GM19238 (cell line): ENCODE data around the gene MAN1A1.
"Not testable (repeated sequence)": the region's sequence is repeated elsewhere in the genome, so short reads cannot be mapped to it uniquely, and the experiment has no call there.

ENCODE experiments used
- DNase-seq: peaks from one replicate; pipeline ENCODE4 v3.0.0; 2011; ENCODE audit warnings: low spot score; ENCODE audit not compliant: insufficient read length

The MAN1A1 gene

DNA sequence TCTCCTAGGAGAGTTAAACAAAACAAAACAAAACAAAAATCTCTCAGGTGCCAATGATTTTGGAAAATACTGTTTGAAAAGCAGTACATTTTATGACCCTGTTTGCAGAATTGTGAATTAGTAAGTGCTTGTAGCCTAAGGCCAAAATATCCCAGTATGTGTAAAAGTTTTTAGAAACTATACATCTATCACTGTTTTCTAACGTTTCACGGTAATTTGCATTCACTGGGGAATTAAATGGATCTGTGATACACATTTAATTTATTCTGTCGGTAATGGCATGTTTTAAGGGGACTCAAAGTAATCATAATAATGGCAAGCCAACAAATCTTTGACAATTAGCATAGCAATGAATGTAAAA is 175.5 kb downstream of the MAN1A1 start:
- no peak for DNase-seq

DNA sequence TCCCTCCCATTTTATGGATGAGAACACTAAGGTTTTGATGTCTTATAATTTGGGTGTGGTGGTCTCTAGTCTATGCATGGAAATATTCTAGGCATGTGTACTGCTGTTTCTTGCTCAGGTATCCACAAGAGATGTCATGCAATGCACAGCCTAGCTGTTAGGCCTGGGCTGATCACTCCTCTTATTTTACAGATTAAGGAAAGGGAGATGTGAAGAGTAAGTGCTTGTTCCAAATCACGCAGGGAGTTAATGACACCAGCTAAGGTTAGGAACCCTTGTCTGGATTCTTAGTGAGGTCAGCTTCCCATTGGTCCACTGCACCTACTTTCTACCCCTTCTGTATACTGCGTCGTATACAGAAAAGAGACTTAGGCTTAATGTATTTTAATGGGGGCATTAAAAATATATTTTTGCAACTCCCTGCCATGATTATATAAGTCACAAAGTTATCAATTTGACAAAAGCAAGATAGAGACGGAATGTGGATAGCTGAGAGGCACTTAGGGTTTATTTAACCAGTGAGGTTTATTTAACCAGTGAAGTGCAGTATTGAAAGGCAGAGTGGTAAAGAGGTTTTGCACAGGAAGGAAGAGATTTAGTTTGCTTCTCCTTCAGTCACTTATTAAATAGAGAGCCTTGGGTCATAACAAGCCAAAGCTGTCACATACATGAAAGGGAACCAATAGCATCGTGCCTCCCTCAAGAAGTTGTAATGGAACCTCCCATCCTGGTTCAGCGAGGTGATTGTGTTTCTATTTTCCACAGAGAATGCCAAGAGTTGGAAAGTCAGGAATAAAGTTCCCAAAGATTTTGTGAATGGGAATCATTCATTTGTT is 176.1 kb downstream of the MAN1A1 start:
- DNase-seq = no peak

DNA sequence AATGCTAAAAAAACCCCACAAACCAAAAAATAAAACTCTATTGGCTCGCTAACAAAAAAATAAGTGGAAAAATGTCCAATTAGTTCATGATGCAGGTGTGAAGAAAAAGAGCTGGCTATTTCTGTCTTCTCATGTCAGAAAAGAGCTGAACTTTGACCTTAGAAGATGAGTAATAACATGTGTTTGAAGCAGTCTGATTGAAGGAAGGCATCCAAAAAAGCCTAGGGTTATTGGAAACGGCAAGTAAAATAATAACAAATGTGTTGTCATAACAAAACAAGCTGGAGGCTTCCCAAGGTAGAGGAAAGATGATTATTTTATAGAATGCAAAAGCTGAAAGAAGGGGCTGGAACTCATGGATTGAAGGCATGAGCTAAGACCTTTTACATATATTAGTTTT is 176.7 kb downstream of the MAN1A1 start:
- no peak for DNase-seq

DNA sequence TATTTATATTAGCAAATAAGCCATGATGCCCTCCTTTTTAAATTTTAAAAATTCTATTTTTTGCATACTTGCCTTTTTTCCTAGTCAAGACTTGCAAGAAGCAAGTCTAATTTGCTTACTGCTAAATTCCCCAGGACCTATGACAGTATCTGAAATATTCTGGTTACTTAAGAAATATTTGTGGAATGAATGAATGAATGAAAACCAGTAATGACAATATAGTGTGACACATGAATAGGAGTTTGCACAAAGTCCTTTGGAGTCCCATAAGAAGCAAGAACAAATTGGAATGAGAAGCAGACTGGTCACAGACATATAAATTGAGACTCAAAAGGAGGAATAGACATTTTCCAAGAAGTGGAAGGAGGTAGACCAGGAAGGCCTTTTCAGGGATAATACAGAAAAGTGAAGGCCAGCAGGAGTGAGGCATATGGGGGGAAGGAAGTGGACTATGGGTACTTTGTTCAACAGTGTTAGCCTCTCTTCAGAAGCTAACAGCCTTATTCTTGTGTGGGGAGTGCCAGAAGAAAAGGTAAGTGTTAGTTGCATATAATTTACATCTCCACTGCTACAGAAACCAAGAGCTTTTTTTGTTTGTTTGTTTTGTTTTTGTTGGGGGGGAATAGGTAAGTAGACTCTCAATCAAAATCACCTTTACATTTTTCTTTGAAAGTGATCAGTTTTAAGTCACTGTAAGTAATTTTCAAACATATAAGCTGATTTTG is 177.5 kb downstream of the MAN1A1 start:
- no peak for DNase-seq

DNA sequence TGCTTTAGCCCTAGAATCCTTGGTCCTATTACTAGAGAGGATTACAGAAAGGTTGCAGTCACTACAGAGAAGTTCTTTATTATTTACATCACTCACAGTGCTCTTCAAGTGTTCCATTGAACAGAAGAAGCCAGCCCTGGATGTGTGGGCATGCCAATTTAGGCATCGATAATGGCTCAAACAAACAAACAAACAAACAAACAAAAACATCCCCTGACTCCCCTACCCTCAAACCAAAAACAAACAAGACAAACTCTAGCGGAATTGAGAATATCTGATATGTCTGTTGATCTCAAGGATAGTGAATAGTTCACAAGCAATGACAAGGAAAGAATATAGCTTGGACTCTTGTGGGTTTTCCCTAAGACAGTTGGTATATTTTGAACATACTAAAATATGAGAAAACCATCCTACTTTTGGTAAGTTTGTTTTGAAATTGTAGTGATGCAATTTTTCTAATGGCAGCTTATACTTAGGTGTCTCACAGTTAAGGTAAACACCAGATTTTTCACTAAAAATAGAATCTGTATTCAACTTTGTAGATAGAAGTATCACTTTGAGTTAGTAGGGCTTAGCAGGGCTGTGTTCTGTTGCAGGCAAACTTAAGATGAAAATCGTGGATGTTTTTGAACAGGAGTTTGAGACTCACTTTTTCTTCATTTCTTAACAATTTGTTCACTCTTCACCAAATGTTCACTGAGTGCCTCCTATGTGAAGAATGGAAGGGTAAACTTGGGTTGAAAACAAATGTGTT is 178.3 kb downstream of the MAN1A1 start:
- DNase-seq = no peak

DNA sequence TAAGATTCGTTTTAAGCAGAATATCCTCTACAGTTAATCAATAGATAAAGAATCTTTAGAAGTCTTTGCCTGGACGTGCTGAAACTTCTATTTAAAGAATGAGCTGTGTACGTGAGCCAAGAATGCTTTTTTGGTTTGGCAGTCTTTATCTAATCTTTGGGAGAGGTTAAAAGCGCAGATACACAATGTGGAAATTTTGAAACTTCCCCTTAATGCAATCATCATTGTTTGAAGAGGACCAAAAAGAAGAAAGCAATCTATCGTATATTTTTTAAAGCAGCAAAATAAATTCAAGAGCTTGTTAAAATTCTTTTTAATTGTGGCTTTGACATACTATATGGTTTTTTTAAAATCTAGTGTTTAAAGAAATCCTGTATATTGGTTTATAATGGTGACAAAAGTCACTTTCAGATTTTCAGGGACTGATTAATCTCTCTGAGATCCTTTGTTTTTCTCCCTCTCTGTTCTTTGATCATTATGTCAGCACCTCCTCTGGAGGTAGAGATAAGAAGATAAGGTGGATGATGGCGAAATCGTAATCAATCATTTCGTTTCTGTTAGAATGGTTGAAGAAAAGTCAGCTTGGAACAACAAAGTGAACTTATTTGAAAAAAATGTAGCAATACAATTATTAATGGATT is 179.0 kb downstream of the MAN1A1 start:
- no peak for DNase-seq

DNA sequence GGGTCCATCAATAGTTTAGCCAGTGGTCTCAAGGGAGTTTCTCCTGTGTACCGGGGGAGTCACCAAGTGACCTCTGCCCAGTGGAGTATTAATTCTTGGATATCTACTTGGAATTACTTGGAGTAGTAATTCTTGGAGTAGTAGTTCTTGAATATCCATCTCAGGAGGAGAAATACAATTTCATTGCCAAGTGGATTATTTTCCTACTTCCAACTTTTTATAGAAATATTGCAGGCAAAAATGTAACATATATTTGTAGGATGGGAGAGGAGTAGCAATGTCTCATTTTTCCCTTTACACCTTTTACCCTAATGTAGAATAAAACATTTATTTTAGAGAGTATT is 179.5 kb downstream of the MAN1A1 start:
- no peak for DNase-seq

DNA sequence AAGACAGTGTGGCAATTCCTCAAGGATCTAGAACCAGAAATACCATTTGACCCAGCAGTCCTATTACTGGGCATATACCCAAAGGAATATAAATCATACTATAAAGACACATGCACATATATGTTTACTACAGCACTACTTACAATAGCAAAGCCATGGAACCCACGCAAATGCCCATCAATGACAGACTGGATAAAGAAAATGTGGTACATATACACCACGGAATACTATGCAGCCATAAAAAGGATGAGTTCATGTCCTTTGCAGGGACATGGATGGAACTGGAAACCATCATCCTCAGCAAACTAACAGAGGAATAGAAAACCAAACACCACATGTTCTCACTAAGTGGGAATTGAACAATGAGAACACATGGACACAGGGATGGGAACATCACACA is 180.2 kb downstream of the MAN1A1 start:
- not testable (repeated sequence) for DNase-seq

DNA sequence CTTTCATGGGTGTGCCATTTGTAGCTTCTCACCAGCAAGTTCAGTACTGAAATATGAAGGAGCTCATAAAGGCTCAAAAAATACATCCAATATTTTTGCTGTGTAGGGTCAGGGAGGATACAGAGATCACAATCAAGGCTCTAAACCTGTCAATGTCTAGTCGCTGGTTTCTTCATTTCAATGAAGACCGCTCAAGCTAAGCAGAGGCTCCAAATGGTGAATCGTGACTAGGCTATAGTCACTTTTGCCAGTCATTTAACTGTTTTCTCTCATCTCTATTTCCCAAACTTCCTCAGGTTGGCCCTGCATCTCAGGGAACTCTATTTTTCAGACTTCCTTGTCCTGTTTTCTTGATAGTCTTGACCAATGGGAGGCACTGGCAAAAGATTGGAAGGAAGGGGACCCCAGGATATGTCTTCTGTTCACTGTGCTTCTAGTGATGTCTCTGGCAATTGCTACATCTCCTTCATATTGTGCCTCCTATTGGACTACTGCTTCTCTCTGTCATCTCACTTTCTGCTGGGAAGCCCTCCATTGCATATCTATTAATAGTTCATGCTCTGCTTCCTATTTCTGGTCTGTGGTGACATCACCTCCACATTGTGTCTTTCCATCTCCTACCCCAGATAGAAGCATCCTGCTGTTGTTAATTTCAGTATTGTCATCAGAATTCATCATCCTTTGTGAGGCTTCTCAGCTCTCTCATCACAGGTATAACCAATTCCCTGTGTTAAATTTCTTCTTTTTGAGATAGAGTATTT is 183.4 kb downstream of the MAN1A1 start:
- DNase-seq = no peak

DNA sequence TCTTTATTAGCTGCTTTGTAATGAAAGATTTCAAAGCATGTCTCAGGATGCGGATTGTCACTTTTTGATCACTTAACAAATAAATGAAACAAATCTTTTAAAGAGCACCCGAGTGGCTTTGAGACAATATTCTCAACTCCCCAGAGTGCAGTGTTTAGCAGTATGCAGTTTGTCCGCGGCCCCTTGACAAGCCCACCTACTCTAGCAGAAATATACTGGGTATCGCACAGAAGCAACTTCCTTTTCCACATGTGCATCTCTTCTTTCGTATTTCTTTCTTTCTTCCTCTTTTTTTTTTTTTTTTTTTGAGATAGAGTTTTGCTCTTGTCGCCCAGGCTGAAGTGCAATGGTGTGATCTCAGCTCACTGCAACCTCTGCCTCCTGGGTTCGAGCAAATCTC is 186.6 kb downstream of the MAN1A1 start:
- DNase-seq = no peak

DNA sequence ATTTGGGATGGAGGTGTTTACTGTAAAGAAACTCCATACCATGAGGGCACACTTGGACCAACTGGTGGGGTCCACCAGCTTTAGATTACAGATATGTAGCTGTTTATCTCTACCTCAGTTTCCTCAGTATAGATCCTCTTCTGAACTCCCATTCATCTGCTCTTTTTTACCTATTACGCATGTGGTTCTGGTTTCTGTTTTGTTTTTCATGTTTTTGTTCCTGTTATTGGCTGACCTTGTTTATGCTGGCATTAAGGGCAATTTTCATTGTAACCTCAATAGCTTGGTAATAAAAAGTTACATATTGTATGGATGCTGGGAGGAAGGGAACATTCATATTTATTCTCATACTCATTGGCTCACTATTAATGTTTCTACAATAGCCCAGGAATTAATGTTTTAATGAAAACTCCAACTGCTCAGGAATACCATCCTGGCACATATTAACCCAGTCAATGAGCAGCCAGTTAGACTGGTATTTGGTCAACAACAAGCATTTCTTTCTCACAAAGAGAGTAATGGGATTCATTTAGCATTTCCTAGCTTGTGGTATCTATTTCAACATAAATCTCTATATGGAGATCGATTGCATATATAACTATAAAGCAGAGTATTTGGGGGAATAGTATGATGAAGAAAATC is 187.3 kb downstream of the MAN1A1 start:
- no peak for DNase-seq

DNA sequence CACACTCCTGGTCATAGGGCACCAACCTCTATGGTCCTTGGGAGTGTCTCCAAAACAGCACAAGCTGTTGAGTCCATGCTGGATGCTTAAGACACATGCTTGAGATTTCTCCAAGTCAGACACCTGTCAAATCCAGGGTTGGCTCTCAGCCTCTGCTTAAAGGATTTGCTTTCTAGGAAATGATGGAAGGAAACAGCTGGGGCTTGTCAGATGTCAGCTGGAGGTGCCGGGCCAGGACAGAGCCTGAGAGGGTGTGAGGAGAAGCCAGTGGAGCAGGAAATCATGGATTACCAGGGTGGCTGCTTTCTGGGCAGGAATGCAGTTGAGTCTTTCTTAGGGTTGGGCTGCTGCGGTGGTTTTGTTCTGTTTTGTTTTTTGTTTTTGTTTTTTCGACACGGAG is 188.1 kb downstream of the MAN1A1 start:
- DNase-seq = no peak

DNA sequence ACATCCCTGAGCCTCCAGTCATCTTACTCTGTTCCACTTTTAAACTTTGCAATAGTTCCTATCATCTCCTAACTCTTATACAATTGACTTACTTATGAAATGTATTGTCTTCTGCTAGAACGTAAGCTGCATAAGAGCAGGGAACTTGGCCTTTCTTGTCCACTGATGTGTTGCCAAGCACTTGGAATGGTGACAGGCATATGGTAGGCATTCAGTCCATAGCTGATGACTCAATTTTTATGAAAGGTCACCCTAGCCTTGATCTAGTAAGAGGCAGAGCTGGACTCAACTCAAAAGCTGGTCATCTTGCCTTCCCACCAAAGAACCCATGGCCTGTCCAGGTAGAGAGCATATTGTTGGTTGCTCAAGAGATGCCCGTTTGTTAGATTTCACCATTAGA is 188.7 kb downstream of the MAN1A1 start:
- no peak for DNase-seq

DNA sequence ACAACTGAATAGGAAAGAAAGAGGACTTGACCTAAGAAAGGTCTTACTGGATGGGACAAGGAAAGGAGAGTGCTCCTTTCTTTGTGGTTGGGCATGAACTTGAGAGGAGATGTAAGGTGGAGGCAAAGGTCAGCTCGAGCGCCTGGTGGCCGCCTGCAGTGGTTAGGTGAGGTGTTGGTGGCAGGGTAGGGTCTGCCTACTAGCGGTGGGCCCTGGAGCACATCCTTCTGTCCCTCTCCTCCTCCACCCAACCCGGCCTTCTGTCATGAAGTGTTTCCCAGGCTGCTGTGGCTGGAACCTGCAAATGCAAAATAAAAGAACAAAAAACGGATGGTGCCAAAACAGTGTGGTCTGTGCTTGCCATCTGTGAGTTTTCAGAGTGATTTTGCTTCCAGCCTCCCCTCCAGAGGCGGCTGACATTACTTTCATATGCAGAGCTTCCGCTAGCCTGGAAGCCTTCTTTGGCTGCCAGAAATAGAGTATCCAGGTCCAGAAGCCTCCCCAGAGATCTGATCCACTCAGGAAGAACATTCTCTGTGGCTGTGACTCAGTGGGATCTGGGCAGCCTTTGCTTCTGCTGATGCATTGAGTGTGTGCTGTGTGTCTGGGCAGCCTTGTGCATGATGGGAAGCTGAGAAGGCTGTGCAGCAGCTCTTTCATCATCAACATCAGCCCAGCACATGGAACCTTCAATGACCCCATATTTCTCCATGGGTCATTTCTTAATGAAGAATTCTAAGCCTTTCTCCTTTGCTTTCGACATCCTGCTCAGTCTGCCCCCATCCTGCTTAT is 191.3 kb downstream of the MAN1A1 start:
- DNase-seq = no peak

DNA sequence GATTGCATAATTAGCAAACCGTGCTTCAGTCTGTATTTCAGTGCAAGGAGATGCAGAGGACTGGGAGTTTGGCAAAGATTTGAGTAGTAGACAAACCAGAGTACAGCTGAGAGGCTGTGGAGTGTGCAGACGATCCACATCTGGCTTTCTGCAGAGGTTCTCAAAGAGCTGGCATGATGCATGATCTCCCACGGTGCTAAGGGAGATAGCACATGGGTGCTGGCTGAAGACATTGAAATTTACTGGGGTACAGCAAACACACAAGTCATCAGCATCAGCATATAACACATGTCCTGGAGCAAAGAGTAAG is 192.1 kb downstream of the MAN1A1 start:
- DNase-seq = no peak

DNA sequence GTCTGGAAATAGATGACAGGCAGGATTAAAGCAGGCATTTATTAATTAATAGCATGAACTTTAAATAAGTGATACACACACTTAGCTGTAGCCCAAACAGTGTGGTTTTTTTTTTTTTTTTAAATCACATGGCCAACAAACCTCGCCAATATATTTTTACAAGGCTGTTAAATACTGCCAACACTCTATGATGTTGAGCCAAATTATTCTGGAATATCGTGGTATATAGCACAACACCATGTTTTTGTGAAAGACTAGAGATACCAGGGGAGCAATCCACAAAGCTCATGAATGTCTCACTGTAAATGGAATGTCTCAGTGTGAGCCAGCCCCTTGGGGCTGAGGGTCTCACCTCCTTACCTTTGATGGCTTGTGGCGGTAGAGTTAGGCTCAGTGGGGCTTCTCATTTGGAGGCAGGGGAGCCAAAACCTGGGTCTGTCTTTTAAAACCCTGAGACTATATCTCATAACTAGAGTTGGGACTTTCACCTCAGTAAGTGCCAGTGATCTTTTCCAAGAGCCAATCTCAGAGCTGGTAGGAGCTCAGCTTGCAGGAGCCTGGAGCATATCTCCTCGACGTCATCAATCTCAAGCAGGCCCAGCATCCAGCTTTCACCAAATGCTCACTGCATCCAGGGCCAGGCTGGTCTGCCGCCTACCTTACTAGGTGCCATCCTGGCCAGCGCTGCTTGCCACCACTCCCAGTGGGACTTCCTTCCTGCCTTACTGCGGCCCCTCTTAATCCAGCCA is 192.6 kb downstream of the MAN1A1 start:
- DNase-seq = no peak

DNA sequence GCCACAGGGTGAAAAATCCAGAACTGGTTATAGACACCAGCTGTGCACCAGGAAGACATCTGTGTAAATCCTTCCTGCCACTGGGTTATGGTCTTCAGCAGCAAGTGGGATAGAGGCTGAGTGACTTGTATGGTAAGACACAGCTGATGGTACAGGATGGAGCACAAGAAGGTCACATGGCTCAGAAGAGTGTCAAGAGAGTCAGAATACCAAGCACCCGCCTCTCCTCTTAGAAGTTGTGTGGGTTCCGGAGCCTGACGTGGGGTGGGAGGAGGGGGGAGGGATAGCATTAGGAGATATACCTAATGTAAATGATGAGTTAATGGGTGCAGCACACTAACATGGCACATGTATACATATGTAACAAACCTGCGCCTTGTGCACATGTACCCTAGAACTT is 193.5 kb downstream of the MAN1A1 start:
- DNase-seq = not testable (repeated sequence)

DNA sequence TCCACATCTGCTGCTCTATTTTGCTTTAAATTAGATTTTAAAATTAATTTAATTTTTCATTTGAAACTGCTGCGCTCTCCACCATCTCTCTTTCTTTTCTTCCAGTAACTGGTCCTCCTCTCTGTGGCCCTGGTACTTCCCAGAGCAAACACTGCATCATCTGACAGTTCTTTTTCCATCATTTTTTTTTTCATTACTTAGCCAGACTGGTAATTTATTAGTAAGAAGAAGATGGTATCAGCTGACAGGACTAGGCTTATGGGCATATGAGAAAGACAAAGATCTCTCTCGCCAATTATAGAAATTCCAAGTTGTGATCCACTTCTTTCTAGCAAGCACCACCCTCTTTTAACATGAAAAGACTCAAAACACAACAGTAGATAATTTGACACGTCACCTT is 197.4 kb downstream of the MAN1A1 start:
- no peak for DNase-seq

DNA sequence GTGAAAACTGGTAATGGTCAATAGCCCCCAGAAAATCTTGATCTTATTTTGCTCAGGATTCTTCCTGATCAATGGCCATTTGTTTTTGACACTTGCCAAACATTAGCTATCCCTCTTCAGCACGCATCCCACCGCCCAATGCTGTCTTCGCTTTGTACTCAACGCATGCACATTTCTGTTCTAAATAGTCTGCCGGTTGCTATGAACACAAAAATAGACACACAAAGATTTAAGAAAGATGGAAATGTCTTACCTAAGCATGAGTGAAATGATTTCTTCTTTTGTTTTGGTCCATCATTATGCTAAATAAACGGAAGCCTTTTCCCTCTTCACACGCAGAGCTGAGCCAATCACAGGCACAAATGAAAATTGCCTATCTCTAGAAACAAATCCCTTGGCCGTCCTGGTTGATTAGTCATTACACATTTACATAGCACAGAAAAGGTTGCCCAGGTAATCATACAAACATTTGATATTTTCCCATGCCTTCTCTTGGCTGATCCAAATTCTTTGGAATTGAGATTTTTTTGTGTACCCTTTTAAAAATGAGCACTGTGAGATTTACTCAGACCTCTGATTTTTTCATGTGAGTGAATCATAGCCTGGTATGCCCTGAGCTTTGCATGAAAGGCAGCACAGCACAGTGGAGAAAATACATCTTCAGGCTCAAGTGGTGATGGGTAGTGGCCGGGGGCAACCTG is 200.6 kb downstream of the MAN1A1 start:
- no peak for DNase-seq
